ENCODE results near the gene MRTO4.
"Not testable (repeated sequence)": the region's sequence is repeated elsewhere in the genome, so short reads cannot be mapped to it uniquely, and the experiment has no call there.

MRTO4 gene

DNA sequence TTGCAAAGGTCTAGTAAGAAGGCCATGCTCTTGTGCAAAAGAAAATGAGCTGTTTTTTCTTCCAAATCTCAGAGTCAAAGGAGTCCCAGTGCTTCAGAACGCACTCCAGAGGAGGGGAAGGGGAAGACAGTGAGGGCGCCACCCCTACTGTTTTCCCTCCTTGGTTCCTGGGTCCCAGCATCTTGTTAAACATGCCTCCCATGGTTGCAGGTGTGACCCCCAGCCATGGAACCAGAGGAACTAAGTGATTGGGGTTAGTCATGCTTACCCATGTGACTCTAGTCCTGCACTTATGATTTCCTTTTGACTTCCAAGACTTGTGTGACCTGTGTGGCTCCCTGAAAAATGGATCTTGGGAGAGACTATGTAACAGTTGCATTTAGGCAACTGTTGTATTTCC is 43.0 kb downstream of the MRTO4 start:
- Histone ChIP-seq H3K9me2 (replicated peaks; ENCODE audit: insufficient read depth, low read length) (no peaks in the 10 kb centered on the region), H3K27ac (ENCODE audit: low read depth, low read length) (no peak overlapping the region), H3K27me3 (ENCODE audit: low read length) (no peaks in the 10 kb centered on the region), H3K4me3 (ENCODE audit: insufficient read depth, low read length, poor library complexity, severe bottlenecking) (no peak overlapping the region), H4K20me1 (ENCODE audit: low read depth, low read length) (no peaks in the 10 kb centered on the region), H3K79me2 (ENCODE audit: insufficient read depth, low read length) (no peaks in the 10 kb centered on the region), H3F3A (ENCODE audit: insufficient read depth) (no peaks in the 10 kb centered on the region), H2AFZ (ENCODE audit: low read depth, low read length, severe bottlenecking) (no peak overlapping the region), H3K9ac (ENCODE audit: low read length) (no peak overlapping the region), H3K4me2 (ENCODE audit: low read depth, low read length, poor library complexity, severe bottlenecking) (no peak overlapping the region), H3K9me3 (ENCODE audit: insufficient read depth, low read length) (peaks cover 16% of the 10 kb centered on the region), H3K36me3 (ENCODE audit: low read length) (no peaks in the 10 kb centered on the region; the same call in 1 of the 2 replicates)
- TF ChIP-seq CTCF (IDR thresholded peaks at IDR 0.05; ENCODE audit: insufficient read depth, low read length, poor library complexity, severe bottlenecking) (no peak), EZH2phosphoT487 (conservative IDR thresholded peaks at IDR 0.05; ENCODE audit: low read length) (no peak)

GRCh38 chr1:19300211-19300610 is 48.6 kb downstream of the MRTO4 start:
- Histone ChIP-seq H2AFZ (ENCODE audit: low read depth, low read length, severe bottlenecking) (no peak overlapping the region), H3F3A (ENCODE audit: insufficient read depth) (no peaks in the 10 kb centered on the region), H3K4me2 (ENCODE audit: low read depth, low read length, poor library complexity, severe bottlenecking) (no peak overlapping the region), H3K9me3 (ENCODE audit: insufficient read depth, low read length) (0 out of 2 replicates have a peak, but pooled peaks cover 6% of the 10 kb centered on the region), H3K9ac (ENCODE audit: low read length) (no peak overlapping the region), H3K4me3 (ENCODE audit: insufficient read depth, low read length, poor library complexity, severe bottlenecking) (no peak overlapping the region), H3K27ac (ENCODE audit: low read depth, low read length) (no peak overlapping the region), H3K27me3 (ENCODE audit: low read length) (no peaks in the 10 kb centered on the region), H3K9me2 (replicated peaks; ENCODE audit: insufficient read depth, low read length) (no peaks in the 10 kb centered on the region), H4K20me1 (ENCODE audit: low read depth, low read length) (no peaks in the 10 kb centered on the region), H3K79me2 (ENCODE audit: insufficient read depth, low read length) (no peaks in the 10 kb centered on the region), H3K36me3 (ENCODE audit: low read length) (no peaks in the 10 kb centered on the region; the same call in 1 of the 2 replicates)
- TF ChIP-seq EZH2phosphoT487 (conservative IDR thresholded peaks at IDR 0.05; ENCODE audit: low read length) (no peak), CTCF (IDR thresholded peaks at IDR 0.05; ENCODE audit: insufficient read depth, low read length, poor library complexity, severe bottlenecking) (no peak)

DNA sequence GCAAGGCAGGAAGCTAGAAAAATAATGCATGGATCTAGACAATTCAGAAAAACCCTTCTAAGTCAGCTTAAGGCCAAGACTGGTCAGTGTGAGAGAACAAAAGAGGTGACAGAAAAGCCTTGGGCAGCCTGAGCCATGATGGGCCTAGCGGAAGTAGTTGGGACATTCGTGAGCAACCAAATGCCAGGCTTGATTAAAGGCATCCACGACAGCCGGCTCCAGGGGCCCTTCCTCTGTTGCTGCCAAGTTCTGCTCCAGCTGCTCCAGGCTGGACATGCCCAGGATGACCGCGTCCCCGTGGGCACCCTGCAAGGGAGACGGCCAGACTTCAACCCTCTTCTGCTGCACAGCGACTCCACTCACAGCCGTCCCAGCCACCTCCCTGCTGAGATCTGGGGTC is 52.5 kb downstream of the MRTO4 start:
- not testable (repeated sequence) for H3K4me3 ChIP-seq (ENCODE audit: insufficient read depth, low read length, poor library complexity, severe bottlenecking); H3K4me2 ChIP-seq (ENCODE audit: low read depth, low read length, poor library complexity, severe bottlenecking); H3F3A ChIP-seq (ENCODE audit: insufficient read depth); H3K27ac ChIP-seq (ENCODE audit: low read depth, low read length); H2AFZ ChIP-seq (ENCODE audit: low read depth, low read length, severe bottlenecking); H3K36me3 ChIP-seq (ENCODE audit: low read length); H3K9ac ChIP-seq (ENCODE audit: low read length); H3K9me3 ChIP-seq (ENCODE audit: insufficient read depth, low read length); H4K20me1 ChIP-seq (ENCODE audit: low read depth, low read length); H3K9me2 ChIP-seq (replicated peaks; ENCODE audit: insufficient read depth, low read length); H3K79me2 ChIP-seq (ENCODE audit: insufficient read depth, low read length); H3K27me3 ChIP-seq (ENCODE audit: low read length)

DNA sequence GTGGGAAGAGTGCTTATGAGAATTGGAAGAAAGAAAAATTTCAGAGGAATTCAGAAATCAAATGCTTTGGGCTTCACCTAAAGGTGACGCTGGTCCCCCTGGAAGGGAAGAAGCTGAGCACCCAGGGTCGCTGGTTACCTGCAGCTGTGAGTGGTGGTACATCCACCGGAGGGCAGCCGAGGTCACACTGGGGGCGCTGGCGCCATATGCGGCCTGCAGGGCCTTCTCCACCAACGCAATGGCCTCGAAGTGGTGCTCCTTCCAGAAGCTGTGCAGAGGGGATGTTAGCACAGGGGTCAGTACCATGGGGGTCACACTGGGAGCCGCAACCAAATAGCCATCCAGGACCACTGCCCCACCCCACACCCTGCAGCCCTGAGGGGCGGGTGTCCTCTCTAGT is 54.3 kb downstream of the MRTO4 start:
- H3K36me3 ChIP-seq (ENCODE audit: low read length), result no peaks in the 10 kb centered on the region
- no peak for TF ChIP-seq EZH2phosphoT487 (conservative IDR thresholded peaks at IDR 0.05; ENCODE audit: low read length)
- no peak for TF ChIP-seq CTCF (IDR thresholded peaks at IDR 0.05; ENCODE audit: insufficient read depth, low read length, poor library complexity, severe bottlenecking)
- no peak overlapping the region for H3K9ac ChIP-seq (ENCODE audit: low read length)
- no peak overlapping the region for H3K4me3 ChIP-seq (ENCODE audit: insufficient read depth, low read length, poor library complexity, severe bottlenecking)
- no peak overlapping the region for H2AFZ ChIP-seq (ENCODE audit: low read depth, low read length, severe bottlenecking)
- no peaks in the 10 kb centered on the region for H3K9me2 ChIP-seq (replicated peaks; ENCODE audit: insufficient read depth, low read length)
- no peaks in the 10 kb centered on the region for H3F3A ChIP-seq (ENCODE audit: insufficient read depth)
- no peak overlapping the region for H3K4me2 ChIP-seq (ENCODE audit: low read depth, low read length, poor library complexity, severe bottlenecking)
- no peaks in the 10 kb centered on the region for H4K20me1 ChIP-seq (ENCODE audit: low read depth, low read length)
- H3K79me2 ChIP-seq (ENCODE audit: insufficient read depth, low read length), result no peaks in the 10 kb centered on the region
- no peaks in the 10 kb centered on the region for H3K9me3 ChIP-seq (ENCODE audit: insufficient read depth, low read length)
- H3K27me3 ChIP-seq (ENCODE audit: low read length), result no peaks in the 10 kb centered on the region
- no peak overlapping the region for H3K27ac ChIP-seq (ENCODE audit: low read depth, low read length)

Measured in SU-DHL-6 (cell line).